Immature natural killer cell (primary cell): ENCODE measurements around the gene SMARCD1. TPM values are rescaled to one million over a fixed set of nuclear protein-coding genes. Genes with fewer than 3 reads are reported as not detected.

Experiments
- DNase-seq, 3 donors: peaks; one replicate each; pipeline ENCODE4 v3.0.0; 2022; ENCODE audit warnings: mixed read lengths in 1 of 3
- H3K27ac Mint-ChIP-seq, 6 donors: one replicate each; pipeline ENCODE4 v1.8.0; 2020; ENCODE audit warnings: mixed read lengths in 6 of 6, mild to moderate bottlenecking in 5 of 6, inconsistent platforms in 4 of 6, moderate library complexity in 3 of 6
- H3K27me3 Mint-ChIP-seq, 3 donors: one replicate each; pipeline ENCODE4 v1.8.0; 2020 to 2021; ENCODE audit warnings: low read depth in 3 of 3, mild to moderate bottlenecking in 3 of 3, mixed read lengths in 3 of 3, moderate library complexity in 3 of 3, inconsistent platforms in 1 of 3
- H3K36me3 Mint-ChIP-seq, 3 donors: one replicate each; pipeline ENCODE4 v1.8.0; 2020; ENCODE audit warnings: mixed read lengths in 3 of 3, inconsistent platforms in 2 of 3, mild to moderate bottlenecking in 2 of 3
- H3K4me1 Mint-ChIP-seq, 2 donors: one replicate each; pipeline ENCODE4 v1.8.0; 2020; ENCODE audit warnings: inconsistent platforms in 2 of 2, mild to moderate bottlenecking in 2 of 2, mixed read lengths in 2 of 2, moderate library complexity in 1 of 2
- H3K4me3 Mint-ChIP-seq, 5 donors: one replicate each; pipeline ENCODE4 v1.8.0; 2020; ENCODE audit warnings: mild to moderate bottlenecking in 5 of 5, mixed read lengths in 5 of 5, inconsistent platforms in 3 of 5, moderate library complexity in 3 of 5
- H3K9me3 Mint-ChIP-seq, 6 donors: one replicate each; pipeline ENCODE4 v1.8.0; 2020; ENCODE audit warnings: mild to moderate bottlenecking in 6 of 6, mixed read lengths in 6 of 6, inconsistent platforms in 4 of 6, moderate library complexity in 3 of 6
- polyA plus RNA-seq, 3 donors: library from polyadenylated mRNA; unstranded; fragments of 300-500 nt; fragmentation: Illumina TruSeq; gene quantifications; one replicate each; pipeline ENCODE4 v1.2.3, GENCODE V29; 2021

SMARCD1 gene
- polyA plus RNA-seq, 3 donors from 2014 or later = 14.2 to 22.4 (median 15.5) TPM

GRCh38 chr12:50050410-50051098, 34.6 kb upstream of the SMARCD1 start:
- Mint-ChIP-seq H3K9me3 (no peaks in the 10 kb centered on the region), H3K4me1 (no peaks in the 10 kb centered on the region), H3K27ac (no peak overlapping the region), H3K4me3 (no peak overlapping the region), H3K36me3 (peaks cover 0 to 5% (median 4%) of the 10 kb centered on the region in 3 donors), H3K27me3 (peaks cover 2 to 31% (median 19%) of the 10 kb centered on the region in 3 donors)
- no peak for DNase-seq

- peaks cover 0 to 5% (median 4%) of the 10 kb centered on the region in 3 donors for H3K36me3 Mint-ChIP-seq
- H3K27me3 Mint-ChIP-seq = peaks cover 4 to 34% (median 24%) of the 10 kb centered on the region in 3 donors
- peaks cover 6 to 7% of the 10 kb centered on the region in 2 donors for H3K4me1 Mint-ChIP-seq
- H3K4me3 Mint-ChIP-seq = no peak overlapping the region
- DNase-seq = no peak
- no peaks in the 10 kb centered on the region for H3K9me3 Mint-ChIP-seq
- H3K27ac Mint-ChIP-seq = peak overlapping the region in 1 of 6 donors; percentile 7
These were observed 33.9 kb upstream of the SMARCD1 start for GRCh38 chr12:50051101-50051806.

GRCh38 chr12:50052544-50052943, 32.6 kb upstream of the SMARCD1 start:
- H3K27ac Mint-ChIP-seq = no peak overlapping the region
- no peak overlapping the region for H3K4me3 Mint-ChIP-seq
- H3K4me1 Mint-ChIP-seq = peaks cover 14 to 17% of the 10 kb centered on the region in 2 donors
- no peak for DNase-seq
- H3K36me3 Mint-ChIP-seq = peaks cover 0 to 5% (median 4%) of the 10 kb centered on the region in 3 donors
- H3K9me3 Mint-ChIP-seq = no peaks in the 10 kb centered on the region
- H3K27me3 Mint-ChIP-seq = peaks cover 5 to 34% (median 32%) of the 10 kb centered on the region in 3 donors

- H3K4me3 Mint-ChIP-seq = no peak overlapping the region
- no peak for DNase-seq
- H3K36me3 Mint-ChIP-seq = peaks cover 0 to 5% (median 4%) of the 10 kb centered on the region in 3 donors
- peaks cover 14 to 17% of the 10 kb centered on the region in 2 donors for H3K4me1 Mint-ChIP-seq
- H3K27ac Mint-ChIP-seq = no peak overlapping the region
- H3K9me3 Mint-ChIP-seq = no peaks in the 10 kb centered on the region
- H3K27me3 Mint-ChIP-seq = peaks cover 5 to 34% (median 32%) of the 10 kb centered on the region in 3 donors
These were observed 32.2 kb upstream of the SMARCD1 start for GRCh38 chr12:50052964-50053363.

GRCh38 chr12:50053583-50053982, 31.6 kb upstream of the SMARCD1 start:
- Mint-ChIP-seq H3K4me1 (peaks cover 14 to 17% of the 10 kb centered on the region in 2 donors), H3K36me3 (peaks cover 0 to 5% (median 4%) of the 10 kb centered on the region in 3 donors), H3K4me3 (no peak overlapping the region), H3K27me3 (peaks cover 7 to 32% (median 30%) of the 10 kb centered on the region in 3 donors), H3K9me3 (no peaks in the 10 kb centered on the region), H3K27ac (no peak overlapping the region)
- DNase-seq = no peak

GRCh38 chr12:50055831-50056638, 29.1 kb upstream of the SMARCD1 start:
- Mint-ChIP-seq H3K4me3 (peak overlapping the region; percentile 7 to 48 (median 42)), H3K9me3 (no peaks in the 10 kb centered on the region), H3K4me1 (peaks cover 17 to 19% of the 10 kb centered on the region in 2 donors), H3K36me3 (peaks cover 0 to 4% (median 0%) of the 10 kb centered on the region in 3 donors), H3K27me3 (peaks cover 6 to 30% (median 16%) of the 10 kb centered on the region in 3 donors), H3K27ac (no peak overlapping the region)
- peak; percentile 23 to 32 (median 23) for DNase-seq

GRCh38 chr12:50056639-50056976, 28.5 kb upstream of the SMARCD1 start:
- Mint-ChIP-seq H3K9me3 (no peaks in the 10 kb centered on the region), H3K27ac (no peak overlapping the region), H3K4me1 (peaks cover 17 to 19% of the 10 kb centered on the region in 2 donors), H3K4me3 (peak overlapping the region; percentile 66 to 89 (median 79)), H3K36me3 (peaks cover 0 to 2% (median 0%) of the 10 kb centered on the region in 3 donors), H3K27me3 (peaks cover 6 to 27% (median 16%) of the 10 kb centered on the region in 3 donors)
- DNase-seq = no peak

GRCh38 chr12:50057000-50057841, 27.9 kb upstream of the SMARCD1 start, which contains the start of gene ASIC1:
TSS of gene ASIC1 (plus strand) at chr12:50057596. CDS start at chr12:50058767, 1,171 bp downstream.
- DNase-seq = no peak
- Mint-ChIP-seq H3K9me3 (no peaks in the 10 kb centered on the region), H3K36me3 (no peaks in the 10 kb centered on the region), H3K27me3 (peaks cover 6 to 26% (median 11%) of the 10 kb centered on the region in 3 donors), H3K27ac (no peak within 1 kb of the TSS), H3K4me1 (peaks cover 17 to 19% of the 10 kb centered on the region in 2 donors), H3K4me3 (peak within 1 kb of the TSS; percentile 66 to 89 (median 79))

GRCh38 chr12:50057896-50058670, 27.1 kb upstream of the SMARCD1 start:
- H3K4me1 Mint-ChIP-seq = peaks cover 17 to 19% of the 10 kb centered on the region in 2 donors
- H3K27ac Mint-ChIP-seq = no peak overlapping the region
- peaks cover 6 to 28% (median 9%) of the 10 kb centered on the region in 3 donors for H3K27me3 Mint-ChIP-seq
- no peak for DNase-seq
- H3K9me3 Mint-ChIP-seq = no peaks in the 10 kb centered on the region
- no peaks in the 10 kb centered on the region for H3K36me3 Mint-ChIP-seq
- H3K4me3 Mint-ChIP-seq = peak overlapping the region in 2 of 5 donors; percentile 9 to 35

- no peak overlapping the region for H3K27ac Mint-ChIP-seq
- H3K27me3 Mint-ChIP-seq = peaks cover 6 to 30% (median 9%) of the 10 kb centered on the region in 3 donors
- peaks cover 17 to 19% of the 10 kb centered on the region in 2 donors for H3K4me1 Mint-ChIP-seq
- no peaks in the 10 kb centered on the region for H3K36me3 Mint-ChIP-seq
- H3K4me3 Mint-ChIP-seq = peak overlapping the region in 4 of 5 donors; percentile 40 to 70 (median 64)
- no peak for DNase-seq
- no peaks in the 10 kb centered on the region for H3K9me3 Mint-ChIP-seq
These were observed 26.3 kb upstream of the SMARCD1 start for GRCh38 chr12:50058743-50059312.

- Mint-ChIP-seq H3K4me3 (peak overlapping the region; percentile 10 to 51 (median 42)), H3K4me1 (peaks cover 17 to 19% of the 10 kb centered on the region in 2 donors), H3K36me3 (no peaks in the 10 kb centered on the region), H3K27ac (no peak overlapping the region), H3K9me3 (no peaks in the 10 kb centered on the region), H3K27me3 (peaks cover 6 to 30% (median 12%) of the 10 kb centered on the region in 3 donors)
- no peak for DNase-seq
These were observed 25.6 kb upstream of the SMARCD1 start for GRCh38 chr12:50059440-50060119.
